Measurements from ENCODE around the gene NR3C2.

- TF ChIP-seq CTCF (IDR thresholded peaks at IDR 0.05) (no peak), POLR2A (IDR thresholded peaks at IDR 0.05) (no peak)
Observed at GRCh38 chr4:148359769-148360168, 82.4 kb downstream of the NR3C2 start.
